CD1c-positive myeloid dendritic cell (primary cell): ENCODE measurements around the gene NPEPL1.
"Not testable (repeated sequence)": the region's sequence is repeated elsewhere in the genome, so short reads cannot be mapped to it uniquely, and the experiment has no call there.

ENCODE experiments used
- DNase-seq: peaks from one replicate; pipeline ENCODE4 v3.0.0-alpha.2; 2016; ENCODE audit errors: extremely low spot score

The NPEPL1 gene

GRCh38 chr20:58740356-58741308 lies 48.0 kb downstream of the NPEPL1 start:
- no peak for DNase-seq

GRCh38 chr20:58741384-58741783 lies 48.8 kb downstream of the NPEPL1 start:
- no peak for DNase-seq

- no peak for DNase-seq
Measured at GRCh38 chr20:58742668-58743566, 50.3 kb downstream of the NPEPL1 start.

- no peak for DNase-seq
Measured at GRCh38 chr20:58743929-58744534, 51.4 kb downstream of the NPEPL1 start.

- no peak for DNase-seq
Measured at GRCh38 chr20:58744836-58745235, 52.2 kb downstream of the NPEPL1 start.

- DNase-seq: no peak
Measured at GRCh38 chr20:58745391-58745790, 52.8 kb downstream of the NPEPL1 start.

- DNase-seq: no peak
Measured at GRCh38 chr20:58746620-58747019, 54.0 kb downstream of the NPEPL1 start.

GRCh38 chr20:58747211-58747610 lies 54.6 kb downstream of the NPEPL1 start:
- DNase-seq: no peak

GRCh38 chr20:58748618-58749017 lies 56.0 kb downstream of the NPEPL1 start:
- no peak for DNase-seq

- DNase-seq: no peak
Measured at GRCh38 chr20:58749098-58749769, 56.6 kb downstream of the NPEPL1 start.

GRCh38 chr20:58749979-58750378 lies 57.4 kb downstream of the NPEPL1 start:
- no peak for DNase-seq

- not testable (repeated sequence) for DNase-seq
Measured at GRCh38 chr20:58750706-58751105, 58.1 kb downstream of the NPEPL1 start.

- no peak for DNase-seq
Measured at GRCh38 chr20:58751979-58752378, 59.4 kb downstream of the NPEPL1 start.

- DNase-seq: no peak
Measured at GRCh38 chr20:58752565-58752964, 60.0 kb downstream of the NPEPL1 start.

GRCh38 chr20:58753267-58753921 lies 60.8 kb downstream of the NPEPL1 start:
- DNase-seq: no peak

GRCh38 chr20:58753922-58754551 lies 61.4 kb downstream of the NPEPL1 start:
- DNase-seq: no peak

GRCh38 chr20:58754584-58754983 lies 62.0 kb downstream of the NPEPL1 start:
- DNase-seq: no peak

- no peak for DNase-seq
Measured at GRCh38 chr20:58755062-58755697, 62.6 kb downstream of the NPEPL1 start.

- no peak for DNase-seq
Measured at GRCh38 chr20:58755766-58756449, 63.3 kb downstream of the NPEPL1 start.

GRCh38 chr20:58756450-58756775 lies 63.8 kb downstream of the NPEPL1 start:
- DNase-seq: no peak
